Cardiac muscle cell (in vitro differentiated cells and primary cell): Measurements from ENCODE around the gene ARHGAP15. TPM values are rescaled to one million over a fixed set of nuclear protein-coding genes. Genes with fewer than 3 reads are reported as not detected.

Experiments
- DNase-seq, 2 donors: peaks; one replicate each; pipeline versions ENCODE4 v3.0.0 to v3.0.0-alpha.2; 2010 to 2017; ENCODE audit warnings: low read depth in 1 of 2, low spot score in 1 of 2
- H3K27ac ChIP-seq: fragments of 200-600 bp; sonication (generic); 2 replicates; pipeline ENCODE4 v1.5.1; 2016
- H3K27me3 ChIP-seq: fragments of 200-600 bp; sonication (generic); 2 replicates; pipeline ENCODE4 v1.6.0; 2016; ENCODE audit warnings: control low read depth
- H3K36me3 ChIP-seq: fragments of 200-600 bp; sonication (generic); 2 replicates; pipeline ENCODE4 v1.5.1; 2016; ENCODE audit warnings: control low read depth
- H3K4me1 ChIP-seq: fragments of 200-600 bp; sonication (generic); 2 replicates; pipeline ENCODE4 v1.8.1; 2017; ENCODE audit warnings: low read depth, mild to moderate bottlenecking, mixed run types
- H3K4me3 ChIP-seq: fragments of 200-600 bp; sonication (generic); 2 replicates; pipeline ENCODE4 v1.5.1; 2016; ENCODE audit warnings: mild to moderate bottlenecking
- H3K9me3 ChIP-seq: fragments of 200-600 bp; sonication (generic); 2 replicates; pipeline ENCODE4 v1.5.1; 2017; ENCODE audit warnings: low read depth, mild to moderate bottlenecking, control low read depth
- polyA plus RNA-seq: library from polyadenylated mRNA; unstranded; fragments of >200 nt; fragmentation: Nextera tagmentation; extraction: Ambion mirVana; gene quantifications from 2 replicates; pipeline ENCODE4 v1.2.1, GENCODE V29; 2016
- total RNA-seq: library from RNA; depleted of rRNA; stranded (reverse); fragments of >200 nt; gene quantifications from 2 replicates; pipeline ENCODE4 v1.2.3, GENCODE V29; 2016
- TF ChIP-seq, protein P1 (sequence below): IDR thresholded peaks from 2 replicates; pipeline ENCODE4 v1.5.1; 2012; ENCODE audit warnings: low read depth, mild to moderate bottlenecking, low read length

The ARHGAP15 gene
- total and polyA plus RNA-seq, 2 experiments from 2014 or later, result not detected

DNA sequence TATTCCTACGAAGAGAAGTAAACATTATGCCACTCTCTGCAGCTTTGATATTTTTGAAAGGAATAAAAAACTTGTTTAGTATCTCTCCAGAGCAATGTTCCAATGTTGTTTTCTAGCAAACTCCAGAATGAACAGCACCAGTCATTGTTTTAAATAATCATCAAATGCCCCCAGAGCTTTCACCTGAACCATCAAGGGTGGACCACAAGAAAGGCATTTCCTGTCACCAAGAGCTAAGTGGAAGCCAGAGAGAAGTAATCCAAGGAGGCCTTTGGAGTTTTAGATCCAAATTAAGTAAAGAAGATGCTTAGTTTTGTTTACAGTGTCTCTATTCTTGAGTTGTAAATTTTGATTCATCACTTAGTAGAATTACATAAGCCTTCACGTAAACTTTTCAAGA, 559.0 kb downstream of the ARHGAP15 start:
- Histone ChIP-seq H3K27ac (no peak overlapping the region), H3K36me3 (no peaks in the 10 kb centered on the region), H3K9me3 (no peaks in the 10 kb centered on the region), H3K27me3 (no peaks in the 10 kb centered on the region), H3K4me1 (peaks cover 25% of the 10 kb centered on the region), H3K4me3 (no peak overlapping the region)
- DNase-seq, result no peak
- TF ChIP-seq, protein P1, sequence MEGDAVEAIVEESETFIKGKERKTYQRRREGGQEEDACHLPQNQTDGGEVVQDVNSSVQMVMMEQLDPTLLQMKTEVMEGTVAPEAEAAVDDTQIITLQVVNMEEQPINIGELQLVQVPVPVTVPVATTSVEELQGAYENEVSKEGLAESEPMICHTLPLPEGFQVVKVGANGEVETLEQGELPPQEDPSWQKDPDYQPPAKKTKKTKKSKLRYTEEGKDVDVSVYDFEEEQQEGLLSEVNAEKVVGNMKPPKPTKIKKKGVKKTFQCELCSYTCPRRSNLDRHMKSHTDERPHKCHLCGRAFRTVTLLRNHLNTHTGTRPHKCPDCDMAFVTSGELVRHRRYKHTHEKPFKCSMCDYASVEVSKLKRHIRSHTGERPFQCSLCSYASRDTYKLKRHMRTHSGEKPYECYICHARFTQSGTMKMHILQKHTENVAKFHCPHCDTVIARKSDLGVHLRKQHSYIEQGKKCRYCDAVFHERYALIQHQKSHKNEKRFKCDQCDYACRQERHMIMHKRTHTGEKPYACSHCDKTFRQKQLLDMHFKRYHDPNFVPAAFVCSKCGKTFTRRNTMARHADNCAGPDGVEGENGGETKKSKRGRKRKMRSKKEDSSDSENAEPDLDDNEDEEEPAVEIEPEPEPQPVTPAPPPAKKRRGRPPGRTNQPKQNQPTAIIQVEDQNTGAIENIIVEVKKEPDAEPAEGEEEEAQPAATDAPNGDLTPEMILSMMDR, result no peak

DNA sequence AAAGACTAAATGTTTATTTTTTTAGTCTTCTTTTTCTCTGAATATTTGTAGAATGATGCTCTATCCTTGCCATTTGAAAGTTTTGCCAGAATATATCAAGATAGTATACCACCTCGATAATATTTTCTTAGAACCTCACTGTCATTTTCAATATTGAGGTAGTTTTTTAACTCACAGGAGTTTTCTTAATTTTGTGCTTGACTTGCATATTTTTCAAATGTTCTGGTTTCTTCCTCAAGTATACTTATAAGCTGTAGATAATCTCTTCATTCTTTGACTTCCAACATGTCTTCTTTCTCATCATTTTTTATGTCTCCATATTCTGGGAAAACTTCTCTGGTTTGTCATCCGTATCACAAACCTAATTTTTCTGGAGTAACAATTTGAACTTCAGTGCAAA, 559.6 kb downstream of the ARHGAP15 start:
- DNase-seq, result no peak
- no peak overlapping the region for H3K4me3 ChIP-seq
- H3K36me3 ChIP-seq, result no peaks in the 10 kb centered on the region
- peaks cover 30% of the 10 kb centered on the region for H3K4me1 ChIP-seq
- H3K27me3 ChIP-seq, result no peaks in the 10 kb centered on the region
- H3K9me3 ChIP-seq, result no peaks in the 10 kb centered on the region
- no peak overlapping the region for H3K27ac ChIP-seq
- TF ChIP-seq, protein P1, result no peak

DNA sequence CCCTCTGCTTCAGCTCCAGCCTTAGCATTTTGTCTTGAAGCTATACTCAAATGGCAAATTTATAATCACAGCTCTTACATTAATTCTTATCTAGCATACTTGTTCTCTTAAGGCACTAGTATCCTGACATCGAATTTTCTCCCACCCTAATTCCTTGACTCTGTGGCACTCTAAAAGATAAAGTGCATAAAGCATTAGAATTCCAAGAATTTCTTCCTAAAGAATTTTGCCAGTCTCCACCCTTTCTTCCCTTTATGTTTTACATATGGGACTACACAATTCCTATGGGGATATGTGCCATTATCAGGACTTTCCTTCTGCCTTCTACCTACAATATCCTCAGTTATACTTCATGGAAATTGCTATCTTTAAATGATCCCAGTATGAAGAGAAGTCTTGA, 560.3 kb downstream of the ARHGAP15 start:
- no peaks in the 10 kb centered on the region for H3K27me3 ChIP-seq
- TF ChIP-seq, protein P1, result no peak
- H3K36me3 ChIP-seq, result no peaks in the 10 kb centered on the region
- no peak overlapping the region for H3K4me3 ChIP-seq
- H3K27ac ChIP-seq, result no peak overlapping the region
- peaks cover 38% of the 10 kb centered on the region for H3K4me1 ChIP-seq
- no peak for DNase-seq
- H3K9me3 ChIP-seq, result no peaks in the 10 kb centered on the region

DNA sequence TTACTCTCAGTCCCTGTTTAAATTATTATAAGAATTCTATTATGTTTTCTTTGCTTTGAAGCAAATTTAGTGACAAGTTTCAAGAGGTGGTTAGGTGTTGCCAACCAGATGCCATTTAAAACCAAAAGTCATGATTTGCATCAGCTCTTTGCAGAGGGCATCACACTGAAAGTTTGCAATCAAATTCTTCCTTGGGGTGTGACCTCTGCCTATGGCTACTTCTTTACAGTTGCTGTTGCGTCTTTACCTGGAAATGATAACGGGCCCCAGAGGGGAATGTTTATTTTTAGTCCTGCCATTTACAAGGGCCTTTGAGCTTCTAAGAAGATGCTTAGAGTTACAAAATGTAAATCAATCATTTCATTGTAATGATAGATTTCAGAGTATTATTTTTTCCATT, 561.0 kb downstream of the ARHGAP15 start:
- TF ChIP-seq, protein P1, result no peak
- no peaks in the 10 kb centered on the region for H3K36me3 ChIP-seq
- H3K27ac ChIP-seq, result no peak overlapping the region
- H3K27me3 ChIP-seq, result no peaks in the 10 kb centered on the region
- no peak overlapping the region for H3K4me3 ChIP-seq
- no peaks in the 10 kb centered on the region for H3K9me3 ChIP-seq
- H3K4me1 ChIP-seq, result peaks cover 41% of the 10 kb centered on the region
- peak in 1 of 2 donors; percentile 10 for DNase-seq

DNA sequence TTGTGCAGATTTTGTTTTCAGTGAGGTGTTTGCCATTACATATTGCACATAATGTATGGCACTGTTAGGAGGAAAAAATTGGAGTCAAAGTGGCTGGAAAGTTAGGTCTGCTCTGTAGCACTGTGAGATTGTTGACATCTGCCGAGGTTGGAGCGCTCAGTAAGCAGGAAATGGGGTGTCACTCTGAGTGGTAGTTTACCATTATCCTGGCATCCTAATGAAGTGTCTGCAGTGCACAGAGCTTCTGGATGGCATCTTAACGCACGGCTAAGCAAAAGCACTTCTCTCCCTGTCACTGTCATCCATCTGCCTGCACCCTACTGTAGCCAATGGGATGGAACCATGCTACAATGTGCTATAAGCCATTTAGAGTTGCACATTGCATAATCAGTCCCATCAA, 561.9 kb downstream of the ARHGAP15 start:
- Histone ChIP-seq H3K4me1 (peaks cover 41% of the 10 kb centered on the region), H3K9me3 (no peaks in the 10 kb centered on the region), H3K27me3 (no peaks in the 10 kb centered on the region), H3K27ac (no peak overlapping the region), H3K4me3 (no peak overlapping the region), H3K36me3 (no peaks in the 10 kb centered on the region)
- no peak for DNase-seq
- TF ChIP-seq, protein P1, result no peak

DNA sequence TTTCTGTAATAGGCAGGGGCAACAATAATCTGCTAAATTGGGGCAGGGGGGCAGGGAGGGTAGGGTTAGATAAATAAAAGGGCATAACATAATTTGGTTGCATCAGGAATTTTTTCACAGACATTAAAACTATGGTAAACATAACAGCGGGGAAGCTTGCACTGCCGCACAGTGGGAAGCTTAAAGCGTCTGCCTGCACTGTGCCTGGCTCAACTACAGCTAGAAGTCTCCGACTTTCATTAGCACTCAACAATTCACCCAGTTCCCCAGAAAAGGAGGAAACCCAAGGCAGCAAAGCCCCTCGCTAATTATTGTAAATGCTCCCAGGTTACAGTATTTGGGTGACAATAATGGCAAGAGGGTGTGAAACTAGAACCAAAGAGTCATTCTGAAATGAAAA, 562.9 kb downstream of the ARHGAP15 start:
- TF ChIP-seq, protein P1, result no peak
- Histone ChIP-seq H3K36me3 (no peaks in the 10 kb centered on the region), H3K4me3 (no peak overlapping the region), H3K27ac (no peak overlapping the region), H3K4me1 (peaks cover 41% of the 10 kb centered on the region), H3K27me3 (no peaks in the 10 kb centered on the region), H3K9me3 (no peaks in the 10 kb centered on the region)
- peak in 1 of 2 donors; percentile 19 for DNase-seq
